GM18511 (cell line): ENCODE measurements around the gene PRPSAP1.
"Not testable (repeated sequence)": the region's sequence is repeated elsewhere in the genome, so short reads cannot be mapped to it uniquely, and the experiment has no call there.

Experiments
- ATAC-seq: cut with Tn5 transposase; IDR thresholded peaks from one replicate; pipeline ENCODE4 v1.9.1; 2021; ENCODE audit warnings: mild to moderate bottlenecking, moderate library complexity; ENCODE audit not compliant: unreplicated experiment

The PRPSAP1 gene

GRCh38 chr17:76267581-76268001 is 86.1 kb downstream of the PRPSAP1 start:
- ATAC-seq, result not testable (repeated sequence)

GRCh38 chr17:76267051-76267576 is 86.6 kb downstream of the PRPSAP1 start:
- ATAC-seq, result no peak

DNA sequence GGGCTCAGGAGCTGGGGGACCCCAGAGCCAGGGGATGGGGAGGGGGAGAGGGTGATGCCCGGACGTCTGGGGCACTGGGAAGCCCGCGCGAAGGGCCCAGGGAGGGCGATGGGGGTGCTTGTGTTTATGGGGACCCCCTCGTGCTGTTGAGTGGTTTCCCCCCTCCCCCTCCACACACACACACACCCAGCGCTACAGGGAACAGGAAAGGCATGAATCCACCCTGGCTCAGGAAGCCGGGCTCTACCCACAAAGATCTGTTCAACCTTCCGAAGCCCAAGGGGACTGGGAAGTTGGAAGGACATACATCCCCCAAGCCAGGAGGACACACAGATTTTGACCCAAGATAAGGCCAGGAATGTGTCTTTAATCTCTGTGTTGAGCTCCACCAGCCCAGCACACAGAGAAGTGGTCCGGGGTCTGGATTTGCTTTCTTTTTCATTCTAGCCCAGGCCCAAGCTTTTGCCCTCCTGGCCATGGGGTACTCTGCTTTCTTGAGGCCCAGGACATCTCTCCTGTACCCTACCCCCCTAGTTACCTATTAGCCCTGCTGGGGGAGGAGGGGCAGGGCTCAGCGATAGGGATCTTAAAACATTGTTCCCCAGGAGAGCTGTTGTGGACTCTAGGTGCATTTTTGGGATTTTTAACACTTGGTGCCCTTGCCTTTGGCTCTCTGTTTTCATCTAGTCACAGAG is 87.3 kb downstream of the PRPSAP1 start:
- no peak for ATAC-seq

- no peak for ATAC-seq
Observed at GRCh38 chr17:76265624-76266243, 88.0 kb downstream of the PRPSAP1 start.

DNA sequence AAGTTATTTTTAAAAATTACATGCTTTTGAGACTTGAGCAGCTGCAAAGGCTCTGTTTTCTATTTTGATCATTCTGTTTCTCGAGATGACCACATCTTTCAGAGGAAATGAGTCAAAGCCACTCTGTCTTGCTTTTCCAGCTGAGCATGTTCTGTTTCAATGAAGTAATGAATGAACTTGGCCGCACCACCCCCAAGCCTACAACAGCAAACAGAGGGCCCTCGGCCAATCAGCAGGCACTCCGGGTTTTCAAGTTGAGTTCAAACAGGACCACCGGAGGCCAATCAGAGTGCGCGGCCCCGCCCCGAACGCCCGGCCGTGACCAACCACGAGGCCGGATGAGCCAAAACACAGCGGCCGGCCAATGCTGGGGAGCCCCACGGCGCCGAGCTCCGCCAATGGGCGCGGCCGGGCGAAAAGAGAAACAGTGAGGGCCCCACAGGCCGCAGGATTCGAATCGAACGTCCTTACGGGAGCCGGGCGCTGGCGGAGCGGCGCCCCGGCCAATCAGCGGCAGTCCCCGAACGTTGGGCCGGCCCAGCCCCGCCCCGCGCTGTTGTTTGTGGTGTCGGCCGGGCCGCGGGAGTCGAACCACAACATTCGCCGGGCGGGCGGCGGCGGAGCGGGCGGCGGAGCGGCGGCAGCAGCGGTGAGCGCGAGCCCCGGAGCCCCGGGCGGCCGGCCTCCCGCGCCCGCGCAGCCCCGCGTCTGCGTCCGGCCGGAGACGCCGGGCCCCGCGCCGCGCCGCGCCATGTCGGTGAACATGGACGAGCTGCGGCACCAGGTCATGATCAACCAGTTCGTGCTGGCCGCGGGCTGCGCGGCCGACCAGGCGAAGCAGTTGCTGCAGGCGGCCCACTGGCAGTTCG is 88.7 kb downstream of the PRPSAP1 start, which contains the start of gene UBALD2:
UBALD2 (plus strand) TSS at position 594 of the 869 bp plus-strand sequence; CDS start at position 752, 158 bp downstream.
- peak; percentile 73 for ATAC-seq

- peak; percentile 3 for ATAC-seq
Observed at GRCh38 chr17:76264425-76264754, 89.3 kb downstream of the PRPSAP1 start.

DNA sequence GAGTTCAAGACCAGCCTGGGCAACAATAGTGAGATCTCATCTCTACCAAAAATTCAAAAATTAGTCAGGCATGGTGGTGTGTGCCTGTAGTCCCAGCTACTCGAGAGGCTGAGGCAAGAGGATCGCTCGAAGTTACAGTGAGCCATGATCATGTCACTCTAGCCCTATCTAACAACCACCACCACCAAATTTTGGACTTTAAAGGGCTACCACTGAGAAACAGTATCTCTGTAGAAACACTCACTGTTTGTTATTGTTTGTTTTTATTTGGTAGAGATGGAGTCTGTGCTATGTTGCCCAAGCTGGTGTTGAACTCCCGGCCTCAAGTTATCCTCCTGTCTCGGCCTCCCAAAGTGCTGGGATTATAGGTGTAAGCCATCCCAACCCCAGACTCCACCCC is 89.8 kb downstream of the PRPSAP1 start:
- ATAC-seq, result no peak

GRCh38 chr17:76262732-76263344 is 90.9 kb downstream of the PRPSAP1 start:
- ATAC-seq, result no peak

GRCh38 chr17:76261421-76262215 is 92.1 kb downstream of the PRPSAP1 start:
- no peak for ATAC-seq

DNA sequence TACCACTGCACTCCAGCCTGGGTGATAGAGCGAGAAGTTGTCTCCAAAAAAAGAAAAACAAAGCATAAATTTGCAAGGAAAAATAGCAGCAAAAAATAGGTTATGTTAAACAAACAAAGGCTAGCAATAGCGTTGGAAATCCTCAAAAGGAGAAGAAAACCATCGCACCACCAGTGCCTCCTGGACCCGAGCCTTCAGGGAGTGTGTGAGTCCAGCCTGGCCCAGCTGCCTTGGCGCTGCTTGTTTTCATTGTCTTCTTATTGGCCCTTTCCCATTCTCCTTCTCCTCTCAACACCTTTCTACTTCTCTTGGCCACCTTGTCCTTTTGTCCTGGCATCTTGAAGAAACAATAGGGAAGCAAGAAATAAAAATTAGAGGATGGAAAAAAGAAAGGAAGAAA is 93.0 kb downstream of the PRPSAP1 start:
- ATAC-seq, result no peak

DNA sequence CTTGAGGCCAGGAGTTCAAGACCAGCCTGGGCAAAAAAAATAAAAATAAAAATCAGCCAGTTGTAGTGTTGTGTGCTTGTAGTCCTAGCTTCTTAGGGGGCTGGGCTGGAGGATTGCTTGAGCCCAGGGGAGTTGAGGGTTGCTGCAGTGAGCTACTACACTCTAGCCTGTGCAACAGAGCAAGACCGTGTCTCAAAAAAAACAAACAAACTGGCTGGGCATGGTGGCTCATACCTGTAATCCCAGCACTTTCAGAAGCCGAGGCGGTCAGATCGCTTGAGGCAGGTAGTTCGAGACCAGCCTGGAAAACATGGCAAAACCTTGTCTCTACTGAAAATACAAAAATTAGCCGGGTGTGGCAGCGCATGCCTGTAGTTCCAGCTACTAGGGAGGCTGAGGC is 93.5 kb downstream of the PRPSAP1 start:
- ATAC-seq, result no peak
